ENCODE measurements around the gene SLC39A10.
"Not testable (repeated sequence)": the region's sequence is repeated elsewhere in the genome, so short reads cannot be mapped to it uniquely, and the experiment has no call there.

SLC39A10 gene

GRCh38 chr2:195647302-195647701 is 9.7 kb upstream of the SLC39A10 start:
- no peak for DNase-seq

- DNase-seq, result not testable (repeated sequence)
Measured at GRCh38 chr2:195648370-195648769, 8.7 kb upstream of the SLC39A10 start.

- DNase-seq, result no peak
Measured at GRCh38 chr2:195648787-195649186, 8.2 kb upstream of the SLC39A10 start.

- DNase-seq, result no peak
Measured at GRCh38 chr2:195649629-195650190, 7.3 kb upstream of the SLC39A10 start.

GRCh38 chr2:195651046-195651445 is 6.0 kb upstream of the SLC39A10 start:
- no peak for DNase-seq

GRCh38 chr2:195652911-195653310 is 4.1 kb upstream of the SLC39A10 start:
- DNase-seq, result no peak

- DNase-seq, result no peak
Measured at GRCh38 chr2:195656161-195656858, 716 bp upstream of the SLC39A10 start.

GRCh38 chr2:195657634-195658540 is 861 bp downstream of the SLC39A10 start:
- DNase-seq, result peak; percentile 36

GRCh38 chr2:195658541-195658890 is 1.5 kb downstream of the SLC39A10 start:
- DNase-seq, result peak; percentile 17

GRCh38 chr2:195659114-195659513 is 2.1 kb downstream of the SLC39A10 start:
- DNase-seq, result no peak

- peak; percentile 87 for DNase-seq
Measured at GRCh38 chr2:195659982-195660890, 3.2 kb downstream of the SLC39A10 start.

GRCh38 chr2:195662138-195662537 is 5.1 kb downstream of the SLC39A10 start:
- no peak for DNase-seq

- no peak for DNase-seq
Measured at GRCh38 chr2:195663007-195663406, 6.0 kb downstream of the SLC39A10 start.

- DNase-seq, result no peak
Measured at GRCh38 chr2:195664528-195664927, 7.5 kb downstream of the SLC39A10 start.

GRCh38 chr2:195665153-195665552 is 8.1 kb downstream of the SLC39A10 start:
- not testable (repeated sequence) for DNase-seq

- no peak for DNase-seq
Measured at GRCh38 chr2:195666113-195666712, 9.2 kb downstream of the SLC39A10 start.

- DNase-seq, result no peak
Measured at GRCh38 chr2:195667974-195668373, 10.9 kb downstream of the SLC39A10 start.

GRCh38 chr2:195670191-195670590 is 13.2 kb downstream of the SLC39A10 start:
- DNase-seq, result no peak

- no peak for DNase-seq
Measured at GRCh38 chr2:195671563-195671962, 14.5 kb downstream of the SLC39A10 start.

- DNase-seq, result no peak
Measured at GRCh38 chr2:195672674-195673073, 15.6 kb downstream of the SLC39A10 start.

- DNase-seq, result no peak
Measured at GRCh38 chr2:195674491-195675221, 17.6 kb downstream of the SLC39A10 start.

All from activated T-cell treated with anti-CD3 and anti-CD28 coated beads for 4 hours (primary cell).